SK-N-SH treated with all-trans-retinoic acid at 6 μM for 48 hours (cell line): ENCODE results near the gene ARMC2.

ENCODE experiments used
- ARNTL ChIP-seq: fragments of 450-650 bp; formaldehyde crosslinking; IDR thresholded peaks from 2 replicates; pipeline ENCODE4 v1.5.0; 2020; ENCODE audit warnings: low read depth, mild to moderate bottlenecking, moderate library complexity, borderline replicate concordance
- ESRRG ChIP-seq: fragments of 250-450 bp; sonication (Bioruptor Pico); IDR thresholded peaks from 2 replicates; pipeline ENCODE4 v1.6.1; 2021; ENCODE audit warnings: mild to moderate bottlenecking
- ISL1 ChIP-seq: fragments of 250-450 bp; sonication (Bioruptor Pico); IDR thresholded peaks from 2 replicates; pipeline ENCODE4 v2.1.2; 2022; ENCODE audit warnings: mild to moderate bottlenecking, moderate library complexity

GRCh38 chr6:108958900-108959770 lies 110.9 kb downstream of the ARMC2 start:
- TF ChIP-seq ISL1 (CRISPR knock-in tag) (no peak), ESRRG (CRISPR knock-in tag) (no peak), ARNTL (CRISPR knock-in tag) (no peak)
